GM23248 (cell line): ENCODE data around the gene TRIM2. TPM values are rescaled to one million over a fixed set of nuclear protein-coding genes. Genes with fewer than 3 reads are reported as not detected.

Experiments used
- DNase-seq: peaks from one replicate; pipeline ENCODE4 v3.0.0-alpha.2; 2015
- H2AFZ ChIP-seq: fragments of 200-600 bp; sonication (generic); 2 replicates; pipeline ENCODE4 v1.6.1; 2016; ENCODE audit warnings: antibody characterized with exemption
- H3F3A ChIP-seq: fragments of 200-600 bp; sonication (generic); 2 replicates; pipeline ENCODE4 v1.6.1; 2016; ENCODE audit warnings: mild to moderate bottlenecking, antibody characterized with exemption, mixed run types; ENCODE audit not compliant: insufficient read depth
- H3K27ac ChIP-seq: fragments of 200-600 bp; sonication (generic); 2 replicates; pipeline ENCODE4 v1.5.1; 2016; ENCODE audit warnings: mild to moderate bottlenecking
- H3K27me3 ChIP-seq: fragments of 200-600 bp; sonication (generic); replicated peaks from 2 replicates; pipeline ENCODE4 v1.6.1; 2016; ENCODE audit warnings: mild to moderate bottlenecking; ENCODE audit not compliant: insufficient read depth
- H3K36me3 ChIP-seq: fragments of 200-600 bp; sonication (generic); 2 replicates; pipeline ENCODE4 v1.6.1; 2016; ENCODE audit warnings: low read depth, mild to moderate bottlenecking
- H3K4me1 ChIP-seq: fragments of 200-600 bp; sonication (generic); 2 replicates; pipeline ENCODE4 v1.6.1; 2016; ENCODE audit warnings: mild to moderate bottlenecking; ENCODE audit not compliant: insufficient read depth
- H3K4me2 ChIP-seq: fragments of 200-600 bp; sonication (generic); one replicate; pipeline ENCODE4 v1.6.1; 2016; ENCODE audit warnings: mild to moderate bottlenecking; ENCODE audit not compliant: unreplicated experiment
- H3K4me3 ChIP-seq: fragments of 200-600 bp; sonication (generic); 2 replicates; pipeline ENCODE4 v1.5.1; 2016; ENCODE audit warnings: mild to moderate bottlenecking
- H3K79me2 ChIP-seq: fragments of 200-600 bp; sonication (generic); 2 replicates; pipeline ENCODE4 v1.6.1; 2016; ENCODE audit warnings: mild to moderate bottlenecking; ENCODE audit not compliant: insufficient read depth
- H3K9ac ChIP-seq: fragments of 200-600 bp; sonication (generic); 2 replicates; pipeline ENCODE4 v1.6.1; 2016; ENCODE audit warnings: mild to moderate bottlenecking
- H3K9me2 ChIP-seq: fragments of 200-600 bp; sonication (generic); 2 replicates; pipeline ENCODE4 v1.6.1; 2016; ENCODE audit warnings: mixed run types, mild to moderate bottlenecking, moderate library complexity; ENCODE audit not compliant: insufficient read depth
- H3K9me3 ChIP-seq: fragments of 200-600 bp; sonication (generic); one replicate; pipeline ENCODE4 v1.6.1; 2017; ENCODE audit warnings: low read depth
- H4K20me1 ChIP-seq: fragments of 200-600 bp; sonication (generic); 2 replicates; pipeline ENCODE4 v1.6.0; 2016; ENCODE audit not compliant: insufficient read depth
- EZH2 ChIP-seq: fragments of 200-600 bp; sonication (generic); IDR thresholded peaks from 2 replicates; pipeline ENCODE4 v1.6.1; 2018; ENCODE audit warnings: antibody characterized with exemption, mild to moderate bottlenecking; ENCODE audit not compliant: insufficient read depth, poor library complexity, severe bottlenecking
- EZH2phosphoT487 ChIP-seq: fragments of 200-600 bp; sonication (generic); IDR thresholded peaks from 2 replicates; pipeline ENCODE4 v1.6.1; 2018; ENCODE audit warnings: antibody characterized with exemption, moderate library complexity, mild to moderate bottlenecking, low read depth; ENCODE audit not compliant: insufficient read depth
- WGBS, 2 experiments: methylation state at CpG; one replicate each; pipeline ENCODE4 v1.1.6; 2015 to 2017; ENCODE audit warnings: low lambda C conversion rate in 2 of 2, low coverage in 1 of 2; ENCODE audit errors: missing lambda C conversion rate in 2 of 2; 5-methylcytosine and 5-hydroxymethylcytosine counted together
- in situ Hi-C: fragments of 300-500 bp; cut with MboI; formaldehyde crosslinking; loops from 2 replicates; pipeline ENCODE4 v1.15.0; 2020
- polyA plus RNA-seq: library from polyadenylated mRNA; unstranded; fragments of >200 nt; fragmentation: Nextera tagmentation; extraction: Ambion mirVana; gene quantifications from 2 replicates; pipeline ENCODE4 v1.2.1, GENCODE V29; 2016
- total RNA-seq: library from RNA; depleted of rRNA; stranded (reverse); fragments of >200 nt; shearing (Covaris generic); gene quantifications from 2 replicates; pipeline ENCODE4 v1.2.3, GENCODE V29; 2014

The TRIM2 gene
- total and polyA plus RNA-seq, 2 experiments from 2014 or later: 12.3 to 26.4 TPM

DNA sequence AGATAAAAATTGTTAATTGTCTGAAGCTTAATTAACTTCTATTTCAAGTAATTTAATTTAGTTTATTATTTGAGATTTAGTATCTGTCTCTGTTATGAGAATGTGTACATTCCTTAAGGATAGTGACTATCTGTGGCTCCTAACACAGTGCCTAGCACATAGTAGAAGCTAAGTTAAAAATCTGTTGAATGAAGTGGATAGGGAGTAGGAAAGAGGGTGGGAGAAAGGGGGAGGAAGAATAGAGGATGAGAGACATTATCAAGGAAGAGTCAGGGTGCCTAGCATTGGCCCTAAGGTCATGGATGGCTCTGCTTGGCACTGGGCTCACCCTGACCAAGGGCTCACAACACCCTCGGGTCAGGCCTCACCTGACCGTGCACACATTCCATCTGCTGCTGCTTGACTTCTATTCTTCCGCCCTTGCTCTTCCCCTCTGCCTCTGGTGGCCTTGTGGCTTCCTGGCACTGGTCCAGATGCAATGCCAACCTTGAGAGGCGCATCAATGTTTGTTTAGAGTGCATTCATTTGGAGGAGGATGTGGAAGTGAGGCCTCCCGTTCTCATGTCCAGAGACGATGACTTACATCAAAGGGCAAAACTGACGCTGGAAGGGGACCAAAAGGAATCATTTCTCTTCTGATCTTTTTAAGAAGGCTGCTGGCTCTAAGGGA lies 42.3 kb downstream of the TRIM2 start:
- TF ChIP-seq EZH2phosphoT487 (no peak), EZH2 (no peak)
- Histone ChIP-seq H3K4me1 (peaks cover 8% of the 10 kb centered on the region; the same call in 1 of the 2 replicates), H3K27ac (no peak overlapping the region), H3K79me2 (no peaks in the 10 kb centered on the region; the same call in 1 of the 2 replicates), H3K9ac (no peak overlapping the region), H3F3A (no peaks in the 10 kb centered on the region), H3K9me2 (no peaks in the 10 kb centered on the region), H2AFZ (no peak overlapping the region), H3K4me3 (no peak overlapping the region), H3K9me3 (no peaks in the 10 kb centered on the region), H3K4me2 (no peak overlapping the region), H3K36me3 (no peaks in the 10 kb centered on the region), H4K20me1 (no peaks in the 10 kb centered on the region), H3K27me3 (no peaks in the 10 kb centered on the region)
- DNase-seq: no peak
- in situ Hi-C loops: no loop called here
- WGBS, 2 experiments: 85 to 91% methylated on average over 7 of the region's 7 CpGs

DNA sequence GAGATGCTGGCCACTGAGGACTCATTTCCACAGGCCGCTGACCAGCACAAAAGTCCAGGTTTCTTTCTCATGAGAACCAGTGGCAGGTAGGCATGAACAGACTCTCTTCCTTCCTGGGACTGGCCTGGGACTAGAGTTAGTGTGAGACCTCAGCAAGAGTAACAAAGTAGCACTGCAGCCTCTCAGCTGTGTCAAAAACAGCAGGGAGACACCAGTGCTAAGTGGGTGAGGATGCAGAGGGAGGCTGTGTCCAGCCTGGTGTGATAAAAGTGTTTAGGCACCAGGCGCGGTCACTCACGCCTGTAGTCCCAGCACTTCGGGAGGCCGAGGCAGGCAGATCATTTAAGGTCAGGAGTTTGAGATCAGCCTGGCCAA lies 42.9 kb downstream of the TRIM2 start:
- Histone ChIP-seq H3K27ac (no peak overlapping the region), H3K9ac (no peak overlapping the region), H3K9me3 (no peaks in the 10 kb centered on the region), H3K9me2 (no peaks in the 10 kb centered on the region), H3F3A (no peaks in the 10 kb centered on the region), H3K4me2 (no peak overlapping the region), H2AFZ (no peak overlapping the region), H3K27me3 (no peaks in the 10 kb centered on the region), H3K4me1 (peaks cover 8% of the 10 kb centered on the region; the same call in 1 of the 2 replicates), H3K79me2 (no peaks in the 10 kb centered on the region; the same call in 1 of the 2 replicates), H3K36me3 (no peaks in the 10 kb centered on the region), H3K4me3 (no peak overlapping the region), H4K20me1 (no peaks in the 10 kb centered on the region)
- TF ChIP-seq EZH2 (no peak), EZH2phosphoT487 (no peak)
- WGBS, 2 experiments: 78 to 80% methylated on average over 6 of the region's 6 CpGs
- in situ Hi-C loops: no loop called here
- no peak for DNase-seq

DNA sequence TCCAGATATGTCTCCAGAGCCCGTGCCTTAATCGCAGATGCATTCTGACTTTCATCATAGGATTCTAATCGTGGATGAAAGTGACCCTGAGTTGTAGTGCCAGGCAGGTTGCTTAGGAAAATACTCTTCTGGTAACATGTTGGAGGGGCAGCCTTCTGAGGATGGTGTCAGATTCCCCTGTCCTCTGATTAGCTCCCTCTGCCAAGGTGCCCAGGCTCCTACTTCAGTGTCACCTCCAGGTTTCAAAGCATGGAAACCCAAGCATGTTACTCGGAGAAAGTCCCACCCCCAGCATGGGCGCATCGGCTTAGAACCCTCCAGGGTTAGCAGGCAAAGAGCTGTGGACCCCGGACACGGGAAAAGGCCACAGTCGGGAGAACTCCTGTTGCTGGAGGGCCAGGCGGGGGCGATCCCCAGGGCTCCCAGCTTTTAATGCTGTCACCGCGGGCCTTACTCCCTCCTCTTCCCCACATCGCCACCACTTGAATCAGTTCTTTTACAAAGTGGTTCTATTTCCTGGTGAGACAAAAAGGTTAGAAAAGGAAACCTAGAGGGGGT lies 44.5 kb downstream of the TRIM2 start:
- Histone ChIP-seq H3K27ac (peak overlapping the region; percentile 67), H3K27me3 (no peaks in the 10 kb centered on the region), H3K4me3 (peak overlapping the region; percentile 86), H3K9me2 (no peaks in the 10 kb centered on the region), H3K4me2 (peak overlapping the region; percentile 91), H3F3A (no peaks in the 10 kb centered on the region), H3K79me2 (no peaks in the 10 kb centered on the region; the same call in 1 of the 2 replicates), H3K9me3 (no peaks in the 10 kb centered on the region), H3K4me1 (peaks cover 8% of the 10 kb centered on the region; the same call in 1 of the 2 replicates), H3K36me3 (no peaks in the 10 kb centered on the region), H3K9ac (peak overlapping the region; percentile 81), H2AFZ (peak overlapping the region; percentile 91), H4K20me1 (no peaks in the 10 kb centered on the region)
- no peak for TF ChIP-seq EZH2
- no peak for TF ChIP-seq EZH2phosphoT487
- in situ Hi-C loops: no loop called here
- WGBS, 2 experiments: 31 to 33% methylated on average over 14 of the region's 14 CpGs
- no peak for DNase-seq

DNA sequence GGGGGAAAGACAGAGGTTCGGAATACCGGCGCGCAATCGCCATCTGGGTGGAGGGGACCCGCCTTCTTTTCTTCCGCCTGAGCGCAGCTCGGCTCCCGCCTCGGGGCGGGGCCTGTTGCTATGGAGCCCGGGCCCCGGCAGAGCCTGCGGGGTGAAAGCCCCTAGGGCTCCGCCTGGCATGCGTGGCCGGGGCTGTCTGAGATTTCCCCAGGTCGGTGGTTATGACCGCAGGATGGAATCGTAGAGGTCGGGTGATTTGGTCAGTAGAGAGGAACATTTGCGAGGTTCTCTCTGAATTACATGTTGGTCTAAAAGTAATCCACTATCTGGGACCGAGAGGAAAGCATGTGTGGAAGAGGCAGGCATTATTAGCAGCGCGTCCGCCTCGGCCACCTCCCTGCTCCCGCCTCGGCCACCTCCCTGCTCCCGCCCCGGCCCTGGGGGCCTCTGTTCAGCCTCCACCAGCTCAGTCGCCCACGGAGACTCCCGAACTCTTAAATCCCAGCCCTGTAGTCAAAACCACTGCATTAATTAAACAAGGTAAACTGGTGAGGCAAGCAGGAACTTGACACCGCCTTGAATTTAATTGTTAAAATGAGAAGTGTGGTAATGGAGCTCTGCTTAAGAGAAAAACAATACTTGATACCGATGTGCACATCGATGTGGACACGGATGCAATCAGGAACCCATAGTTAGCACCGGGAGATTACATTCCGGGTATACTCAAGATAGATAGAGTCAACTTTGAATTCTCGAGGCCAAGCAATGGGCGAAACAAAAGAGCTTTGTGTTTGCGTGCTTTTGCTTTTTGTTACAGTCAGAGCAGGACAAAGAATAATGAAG lies 45.2 kb downstream of the TRIM2 start:
- in situ Hi-C loops: no loop called here
- peak; percentile 89 for DNase-seq
- H3K4me1 ChIP-seq: peaks cover 8% of the 10 kb centered on the region; the same call in 1 of the 2 replicates

More for the DNA sequence above, 45.2 kb downstream of the TRIM2 start:
- Histone ChIP-seq H3F3A (no peaks in the 10 kb centered on the region), H3K9me3 (no peaks in the 10 kb centered on the region), H3K36me3 (no peaks in the 10 kb centered on the region), H3K9ac (peak overlapping the region; percentile 81), H2AFZ (peak overlapping the region; percentile 91), H3K4me3 (peak overlapping the region; percentile 86), H3K79me2 (no peaks in the 10 kb centered on the region; the same call in 1 of the 2 replicates), H3K27ac (peak overlapping the region; percentile 67), H3K27me3 (no peaks in the 10 kb centered on the region), H4K20me1 (no peaks in the 10 kb centered on the region), H3K9me2 (no peaks in the 10 kb centered on the region), H3K4me2 (peak overlapping the region; percentile 91)
- WGBS, 2 experiments: 6 to 9% methylated on average over 44 of the region's 44 CpGs
- TF ChIP-seq EZH2phosphoT487 (no peak), EZH2 (no peak)
